Astrocyte of the hippocampus (primary cell): ENCODE data around the gene USP24.

Source experiments
- DNase-seq: peaks from one replicate; pipeline ENCODE4 v3.0.0; 2011; ENCODE audit warnings: low read depth, low spot score

The USP24 gene, protein sequence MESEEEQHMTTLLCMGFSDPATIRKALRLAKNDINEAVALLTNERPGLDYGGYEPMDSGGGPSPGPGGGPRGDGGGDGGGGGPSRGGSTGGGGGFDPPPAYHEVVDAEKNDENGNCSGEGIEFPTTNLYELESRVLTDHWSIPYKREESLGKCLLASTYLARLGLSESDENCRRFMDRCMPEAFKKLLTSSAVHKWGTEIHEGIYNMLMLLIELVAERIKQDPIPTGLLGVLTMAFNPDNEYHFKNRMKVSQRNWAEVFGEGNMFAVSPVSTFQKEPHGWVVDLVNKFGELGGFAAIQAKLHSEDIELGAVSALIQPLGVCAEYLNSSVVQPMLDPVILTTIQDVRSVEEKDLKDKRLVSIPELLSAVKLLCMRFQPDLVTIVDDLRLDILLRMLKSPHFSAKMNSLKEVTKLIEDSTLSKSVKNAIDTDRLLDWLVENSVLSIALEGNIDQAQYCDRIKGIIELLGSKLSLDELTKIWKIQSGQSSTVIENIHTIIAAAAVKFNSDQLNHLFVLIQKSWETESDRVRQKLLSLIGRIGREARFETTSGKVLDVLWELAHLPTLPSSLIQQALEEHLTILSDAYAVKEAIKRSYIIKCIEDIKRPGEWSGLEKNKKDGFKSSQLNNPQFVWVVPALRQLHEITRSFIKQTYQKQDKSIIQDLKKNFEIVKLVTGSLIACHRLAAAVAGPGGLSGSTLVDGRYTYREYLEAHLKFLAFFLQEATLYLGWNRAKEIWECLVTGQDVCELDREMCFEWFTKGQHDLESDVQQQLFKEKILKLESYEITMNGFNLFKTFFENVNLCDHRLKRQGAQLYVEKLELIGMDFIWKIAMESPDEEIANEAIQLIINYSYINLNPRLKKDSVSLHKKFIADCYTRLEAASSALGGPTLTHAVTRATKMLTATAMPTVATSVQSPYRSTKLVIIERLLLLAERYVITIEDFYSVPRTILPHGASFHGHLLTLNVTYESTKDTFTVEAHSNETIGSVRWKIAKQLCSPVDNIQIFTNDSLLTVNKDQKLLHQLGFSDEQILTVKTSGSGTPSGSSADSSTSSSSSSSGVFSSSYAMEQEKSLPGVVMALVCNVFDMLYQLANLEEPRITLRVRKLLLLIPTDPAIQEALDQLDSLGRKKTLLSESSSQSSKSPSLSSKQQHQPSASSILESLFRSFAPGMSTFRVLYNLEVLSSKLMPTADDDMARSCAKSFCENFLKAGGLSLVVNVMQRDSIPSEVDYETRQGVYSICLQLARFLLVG (N-terminal part only)

DNA sequence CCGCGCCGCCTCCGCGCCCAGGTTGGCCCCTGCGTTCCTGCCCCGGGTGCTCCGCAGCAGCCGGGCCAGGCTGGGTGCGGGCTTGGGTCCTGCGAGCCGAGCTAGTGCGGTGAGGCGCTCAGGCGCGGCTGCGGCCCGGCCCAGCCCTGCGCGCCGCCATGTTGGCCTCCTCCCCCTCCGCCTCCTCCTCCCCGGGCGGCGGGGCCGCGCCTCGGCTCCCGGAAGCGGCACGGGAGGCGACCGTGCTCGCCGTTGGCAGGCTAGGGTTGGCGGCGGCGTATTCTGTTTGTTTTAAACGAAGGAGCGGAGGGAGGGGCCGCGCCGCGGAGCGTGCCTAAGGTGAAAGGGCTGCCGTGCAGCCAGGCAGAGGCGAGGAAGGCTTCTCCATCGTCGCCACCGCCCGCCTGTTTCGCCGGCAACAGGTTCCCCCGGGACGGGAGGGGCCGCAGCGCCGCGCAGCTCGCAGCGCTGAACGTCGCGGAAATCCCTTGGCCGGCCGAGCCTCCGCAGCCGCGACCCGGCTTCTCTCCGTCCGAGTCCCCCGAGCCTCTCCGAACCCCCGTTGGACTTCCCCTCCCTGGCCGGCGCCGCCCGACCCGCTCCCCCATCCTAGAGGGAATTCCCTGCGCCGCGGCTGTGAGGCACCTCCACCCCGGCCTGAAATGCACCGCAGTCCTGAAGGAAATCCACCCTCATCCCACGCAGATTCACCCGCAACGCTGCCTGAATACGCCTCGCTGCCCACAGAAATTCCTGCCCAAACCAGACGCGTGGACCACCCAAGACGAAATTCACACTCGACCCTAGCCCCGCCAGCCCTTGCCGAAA is at the start of gene USP24:
TSS of gene USP24 (minus strand) at position 171 of the 828 bp plus-strand sequence. CDS start 251 bp downstream, outside the sequence.
- DNase-seq = peak; percentile 90

DNA sequence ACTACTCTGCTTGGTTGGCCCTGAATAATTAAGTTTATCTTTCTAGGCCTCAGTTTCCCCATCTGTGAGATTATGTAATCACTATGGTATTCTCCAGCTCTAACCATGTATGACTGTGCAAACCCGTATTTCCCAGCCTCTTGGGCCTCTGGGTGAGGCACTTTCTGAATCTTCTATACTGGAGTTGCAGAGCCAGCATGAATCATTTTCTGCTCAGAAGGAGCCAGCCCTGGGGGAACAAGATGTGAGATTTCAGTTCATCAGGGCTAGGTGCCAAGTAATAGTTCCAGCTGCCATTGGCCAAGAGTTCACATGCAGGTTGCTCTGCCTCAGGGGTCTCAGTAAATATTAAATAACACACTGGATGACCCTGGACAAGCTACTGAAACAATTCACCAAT is 47.7 kb upstream of the USP24 start:
- DNase-seq = no peak

DNA sequence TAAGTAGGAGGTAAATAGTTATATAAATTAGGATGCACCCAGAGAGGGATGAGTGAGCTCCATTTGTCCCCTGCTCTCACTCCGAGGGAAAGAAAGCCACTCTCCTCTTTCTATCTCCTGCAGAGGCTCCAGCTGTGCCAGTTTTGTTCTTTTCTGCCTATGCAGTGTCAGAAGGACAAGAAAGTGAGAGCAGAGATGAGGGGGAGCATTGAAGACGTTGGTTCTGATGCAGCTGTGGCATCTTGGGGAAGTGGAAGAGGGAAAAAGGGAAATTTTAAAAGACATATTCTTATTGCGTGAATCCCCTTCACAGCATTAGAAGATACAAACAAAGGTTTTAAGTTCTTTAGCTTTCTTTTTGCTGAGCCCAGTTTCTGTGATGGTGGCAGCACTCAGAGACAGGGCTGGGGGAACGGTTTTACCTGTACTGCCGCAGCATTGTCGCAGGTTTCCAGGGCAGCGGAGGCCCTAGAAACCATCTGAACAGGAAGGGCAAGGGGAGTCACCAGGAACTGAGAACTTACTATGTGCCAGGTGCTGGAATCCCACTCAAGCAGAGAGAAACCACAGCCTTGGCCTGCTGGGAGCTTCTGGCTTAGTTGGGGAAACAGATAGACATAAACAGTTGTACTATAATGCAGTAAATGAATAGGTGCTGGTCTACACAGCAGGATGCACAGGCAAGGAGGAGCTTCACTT is 44.9 kb upstream of the USP24 start:
- DNase-seq = no peak

DNA sequence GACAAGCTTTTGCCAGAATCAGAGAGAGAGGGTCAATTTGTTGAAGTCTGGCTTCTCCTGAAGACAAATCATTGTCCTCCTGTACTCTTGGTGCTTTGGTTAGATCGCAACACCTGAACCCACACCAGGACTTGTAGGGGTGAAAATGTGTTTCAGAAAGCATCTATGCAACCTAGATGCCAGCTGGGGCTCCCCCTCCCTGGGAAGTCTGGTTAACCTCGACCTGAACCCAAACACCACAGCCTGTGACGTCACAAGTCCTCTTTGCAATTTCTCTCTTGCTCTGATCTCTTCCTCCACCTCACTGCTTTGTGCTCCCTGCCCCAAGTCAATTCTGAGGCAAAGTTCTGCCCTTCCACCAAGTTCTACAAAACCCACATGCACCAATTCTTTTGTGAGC is 42.8 kb upstream of the USP24 start:
- DNase-seq = no peak

DNA sequence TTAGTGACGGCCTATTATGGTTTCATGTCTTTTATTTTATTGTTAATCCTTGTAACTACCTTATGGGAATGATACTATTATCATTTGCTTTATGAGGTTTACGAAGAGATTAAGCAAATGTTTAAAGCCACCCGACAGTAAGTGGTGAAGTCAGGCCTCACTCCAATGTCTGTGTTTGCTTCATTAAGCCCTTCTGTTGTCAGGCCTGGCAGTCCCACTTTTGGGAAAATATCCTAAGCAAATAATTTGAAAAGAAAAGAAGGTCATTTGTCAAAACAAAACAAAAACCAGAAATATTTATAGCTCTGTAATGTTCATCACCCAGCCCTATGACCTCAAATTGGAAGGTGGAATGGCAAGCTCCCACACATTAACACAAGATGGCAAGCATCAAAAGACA is 40.7 kb upstream of the USP24 start:
- DNase-seq = no peak

DNA sequence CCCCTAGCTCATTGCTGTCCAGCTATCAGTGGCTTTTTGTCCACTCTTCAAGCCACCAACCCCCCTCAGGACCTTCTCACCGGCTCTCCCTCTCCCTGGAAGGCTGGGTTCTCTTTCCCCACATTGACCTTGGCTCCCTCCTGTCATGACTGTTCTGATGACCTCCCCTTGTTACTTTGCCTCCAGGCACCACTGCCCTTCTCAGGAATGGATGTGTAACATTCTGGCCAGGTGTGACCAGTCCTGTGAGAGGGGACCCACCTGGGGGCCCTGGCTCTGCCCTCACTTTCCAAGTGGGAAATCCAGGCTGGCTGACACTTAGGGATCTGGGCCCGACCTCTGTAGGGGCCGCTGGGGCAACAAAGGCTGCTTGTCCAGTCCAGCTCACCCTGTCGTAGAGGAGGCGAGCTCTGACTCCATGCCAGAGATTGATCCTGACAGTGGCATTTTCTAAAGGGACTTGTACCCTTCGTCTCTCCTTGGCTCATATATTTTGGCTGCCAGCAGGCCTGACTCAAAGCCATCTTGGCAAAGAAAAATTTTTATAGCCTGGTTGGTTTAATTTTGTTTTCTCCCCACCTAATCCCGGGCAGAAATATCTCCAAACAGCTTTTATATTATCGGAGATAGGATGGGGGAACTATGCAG is 37.9 kb upstream of the USP24 start:
- no peak for DNase-seq

DNA sequence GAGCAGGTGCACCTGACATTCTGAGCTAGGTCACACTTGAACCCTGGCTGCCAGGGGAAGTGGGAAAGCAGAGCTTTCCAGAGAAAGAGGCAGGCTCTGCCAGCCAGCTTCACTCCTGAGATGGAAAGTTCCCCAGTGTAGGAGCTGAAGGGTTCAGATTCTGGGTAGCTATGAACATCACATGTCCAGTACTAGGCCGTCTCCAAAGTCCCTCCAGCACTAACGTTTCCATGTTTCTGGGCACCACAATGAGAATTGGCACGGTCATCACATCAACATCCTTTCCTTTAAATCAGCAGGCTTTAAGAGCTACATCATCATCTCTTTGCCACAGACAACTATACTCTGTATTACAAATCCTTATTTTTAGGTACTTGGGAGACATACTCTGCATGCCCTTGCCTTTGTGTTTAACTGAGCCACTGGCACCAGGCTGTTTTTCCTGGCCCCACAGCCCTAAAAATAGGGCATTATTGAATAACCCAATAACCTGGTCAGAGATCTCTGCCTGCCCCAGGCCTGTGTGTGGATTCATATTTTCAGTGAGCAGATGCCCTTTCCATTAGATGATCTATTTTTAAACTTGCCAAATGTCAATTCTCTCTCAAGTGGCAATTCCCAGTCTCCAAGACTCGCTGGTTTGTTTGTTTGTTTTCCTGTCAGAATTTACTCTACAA is 35.4 kb upstream of the USP24 start:
- DNase-seq = no peak

DNA sequence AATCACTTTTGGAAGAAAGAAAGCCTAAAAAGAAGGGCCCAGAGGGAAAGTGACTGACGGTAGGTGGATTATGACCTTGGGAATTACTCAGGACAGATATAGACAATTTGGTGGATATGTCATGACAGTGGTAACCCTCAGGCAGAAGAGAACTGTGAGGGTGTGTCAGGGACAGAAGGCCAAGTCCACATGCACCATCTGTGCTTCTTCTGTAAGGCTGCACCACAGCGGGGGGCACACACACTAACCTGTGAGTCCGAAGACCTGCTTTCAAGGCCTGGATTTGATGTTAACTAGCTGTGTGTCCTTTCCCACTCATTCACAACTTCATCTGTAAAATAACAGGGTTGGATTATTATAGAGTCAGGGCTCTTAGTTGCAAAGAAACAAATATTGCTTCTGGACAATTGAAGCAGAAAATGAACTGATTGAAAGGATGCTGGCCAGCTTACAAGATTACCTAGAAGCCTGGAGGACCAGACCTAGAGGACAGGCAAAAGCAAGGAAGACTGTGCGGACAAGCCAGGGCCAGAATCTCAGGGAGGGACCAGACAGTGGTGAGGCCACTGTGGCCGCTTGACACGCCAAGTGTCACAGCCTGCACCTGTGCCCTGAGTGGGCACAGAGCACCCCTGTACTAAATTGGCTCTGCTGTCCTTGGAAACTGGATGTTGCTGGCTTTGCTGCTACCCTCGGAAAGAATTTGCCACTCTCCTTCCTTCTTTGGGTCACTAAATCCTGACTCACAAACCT is 34.7 kb upstream of the USP24 start:
- DNase-seq = no peak

DNA sequence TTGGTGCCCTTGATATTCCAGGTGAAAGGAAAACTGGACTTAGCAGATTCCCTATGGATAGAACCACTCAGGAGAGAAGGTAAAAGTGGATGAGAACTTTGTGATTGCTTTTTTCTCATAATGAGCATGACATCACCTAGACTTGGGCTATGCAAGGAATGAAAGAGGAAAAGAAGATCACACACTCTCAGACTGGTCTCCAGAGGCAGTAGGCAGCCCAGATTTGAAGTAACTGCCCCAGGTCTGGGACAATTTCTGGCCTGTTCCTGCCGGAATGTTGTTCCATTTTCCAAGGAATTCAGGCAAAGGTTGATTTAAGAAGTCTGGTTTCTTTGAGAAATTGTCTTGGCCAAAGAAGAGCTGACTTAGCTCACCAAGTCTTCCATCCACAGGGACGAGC is 31.7 kb upstream of the USP24 start:
- no peak for DNase-seq

DNA sequence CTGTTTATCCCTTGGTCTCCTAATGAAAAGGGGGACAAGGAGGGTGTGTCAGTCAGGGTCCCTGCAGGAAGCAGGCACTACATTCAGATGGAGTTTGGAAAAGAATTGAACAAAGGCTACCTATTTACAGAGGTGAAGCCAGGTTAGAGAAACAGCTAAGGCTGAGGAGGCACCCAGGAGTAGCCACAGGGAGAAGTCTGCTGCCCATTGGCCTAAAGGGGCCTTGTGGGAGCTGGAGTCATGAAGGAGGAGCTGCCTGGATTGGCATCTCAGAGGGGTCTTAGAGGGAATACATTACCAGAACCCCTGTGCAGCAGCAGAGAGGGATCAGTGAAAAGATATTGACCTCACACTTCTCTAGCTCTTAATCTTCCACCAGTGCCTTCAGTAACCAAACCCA is 31.2 kb upstream of the USP24 start:
- DNase-seq = no peak

DNA sequence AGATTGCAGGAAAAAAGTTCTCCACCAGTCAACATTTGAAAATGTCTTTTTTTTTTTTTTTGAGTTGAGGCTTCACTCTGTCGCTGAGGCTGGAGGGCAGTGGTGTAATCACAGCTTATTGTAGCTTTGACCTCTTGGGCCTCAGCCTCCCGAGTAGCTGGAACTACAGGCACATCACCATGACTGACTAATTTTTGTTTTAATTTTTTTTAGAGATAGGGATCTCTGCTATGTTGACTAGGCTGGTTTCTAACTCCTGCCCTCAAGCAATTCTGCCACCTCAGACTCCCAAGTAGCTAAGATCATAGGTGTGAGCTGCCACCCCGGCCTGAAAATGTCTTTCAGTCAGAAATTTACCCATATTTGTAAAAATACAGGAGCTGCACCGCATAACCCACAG is 30.6 kb upstream of the USP24 start:
- no peak for DNase-seq

DNA sequence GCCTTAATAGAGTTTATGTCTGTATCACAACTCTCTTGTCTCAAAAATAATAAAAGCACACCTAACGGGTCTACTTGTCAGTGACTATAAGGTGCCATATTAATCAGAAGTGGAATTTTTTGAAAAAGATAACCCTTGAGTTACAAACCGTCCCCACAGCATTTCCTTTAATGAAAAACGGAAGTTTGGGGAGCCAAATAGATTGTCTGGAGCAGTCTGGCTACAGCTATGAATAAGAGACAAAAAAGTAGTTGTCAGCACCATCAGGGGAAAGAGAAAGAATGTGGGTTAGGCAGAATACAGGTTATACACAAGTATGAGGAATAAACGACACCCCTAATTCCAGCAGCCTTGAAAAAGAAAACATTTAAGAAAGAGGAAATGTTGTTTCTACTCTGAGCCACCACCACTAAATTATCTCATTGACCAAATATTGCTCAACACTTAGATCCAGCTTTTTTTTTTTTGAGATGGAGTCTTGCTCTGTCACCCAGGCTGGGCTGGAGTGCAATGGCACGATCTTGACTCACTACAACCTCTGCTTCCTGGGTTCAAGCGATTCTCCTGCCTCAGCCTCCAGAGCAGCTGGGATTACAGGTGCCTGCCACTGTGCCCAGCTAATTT is 29.4 kb upstream of the USP24 start:
- DNase-seq = no peak

DNA sequence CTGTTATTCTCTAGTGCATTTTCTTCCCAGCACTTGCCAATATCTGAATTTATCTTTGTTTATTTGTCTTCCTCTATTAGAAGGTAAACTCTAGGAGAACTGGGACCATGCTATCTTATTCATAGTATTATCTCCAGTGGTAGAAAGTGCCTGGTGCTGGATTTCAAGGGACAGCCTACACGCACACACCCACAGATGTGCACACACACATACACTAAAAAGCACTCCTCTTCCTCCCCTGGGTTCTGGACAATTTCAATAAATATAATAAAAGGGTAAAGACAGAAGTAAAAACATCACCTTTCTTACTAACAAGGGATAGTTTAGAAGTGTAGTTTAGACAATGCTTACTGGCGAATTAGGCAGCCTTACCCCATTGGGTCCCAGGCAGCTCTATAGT is 28.5 kb upstream of the USP24 start:
- DNase-seq = no peak

DNA sequence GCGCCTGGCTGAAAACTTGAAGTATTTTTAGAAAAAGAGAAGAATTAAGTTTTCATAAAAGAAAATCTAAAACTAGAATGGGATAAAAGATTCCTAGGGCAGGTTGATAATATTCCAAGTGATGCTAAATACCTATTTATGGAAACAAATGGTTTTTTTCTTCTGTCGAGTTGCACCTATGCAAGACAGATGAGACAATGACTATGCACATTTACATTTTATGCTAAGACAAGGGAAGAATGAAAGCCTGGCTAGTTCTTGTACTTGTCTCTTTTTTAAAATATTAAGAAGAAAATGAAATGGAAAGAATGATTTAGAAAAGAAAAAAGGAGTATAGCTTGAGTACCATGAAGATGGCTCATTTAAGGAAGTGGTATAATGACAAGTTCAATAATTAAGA is 24.4 kb upstream of the USP24 start:
- no peak for DNase-seq

DNA sequence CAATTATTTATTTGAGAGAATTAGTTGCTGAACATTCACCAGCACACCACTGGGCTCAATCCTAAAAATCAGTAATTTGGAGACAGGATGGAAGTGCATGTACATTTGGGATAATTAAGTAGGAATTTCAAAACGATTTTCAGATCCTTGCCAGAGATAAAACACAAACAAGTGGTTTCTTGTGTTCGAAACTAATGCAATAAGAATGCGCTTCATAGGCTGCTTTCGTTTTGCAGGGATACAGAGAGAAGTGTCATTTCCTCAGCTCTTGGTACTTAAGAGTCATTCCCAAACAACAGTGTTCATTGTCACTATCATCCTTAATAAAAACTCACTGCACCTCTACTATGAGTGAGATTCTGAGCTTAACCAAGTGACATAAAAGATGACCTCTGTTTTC is 20.6 kb upstream of the USP24 start:
- DNase-seq = peak; percentile 79

DNA sequence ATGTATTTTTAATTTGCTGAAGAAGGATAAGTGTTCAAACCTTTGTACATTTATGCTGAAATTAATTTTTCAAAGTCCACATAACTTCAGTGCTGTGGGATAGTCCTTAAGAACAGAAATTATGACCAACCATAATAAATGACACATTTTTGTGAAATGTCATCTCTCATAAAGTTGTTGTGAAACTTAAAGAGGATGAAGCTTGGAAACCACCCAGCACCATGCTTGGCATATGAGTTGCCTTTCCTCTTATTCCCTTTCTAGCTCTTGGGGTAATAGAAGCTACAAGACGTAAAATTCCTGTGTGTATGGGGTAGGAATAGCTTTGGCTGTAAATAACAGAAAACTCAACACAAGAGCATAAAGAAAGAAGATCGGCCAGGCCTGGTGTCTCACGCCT is 18.9 kb upstream of the USP24 start:
- DNase-seq = no peak

DNA sequence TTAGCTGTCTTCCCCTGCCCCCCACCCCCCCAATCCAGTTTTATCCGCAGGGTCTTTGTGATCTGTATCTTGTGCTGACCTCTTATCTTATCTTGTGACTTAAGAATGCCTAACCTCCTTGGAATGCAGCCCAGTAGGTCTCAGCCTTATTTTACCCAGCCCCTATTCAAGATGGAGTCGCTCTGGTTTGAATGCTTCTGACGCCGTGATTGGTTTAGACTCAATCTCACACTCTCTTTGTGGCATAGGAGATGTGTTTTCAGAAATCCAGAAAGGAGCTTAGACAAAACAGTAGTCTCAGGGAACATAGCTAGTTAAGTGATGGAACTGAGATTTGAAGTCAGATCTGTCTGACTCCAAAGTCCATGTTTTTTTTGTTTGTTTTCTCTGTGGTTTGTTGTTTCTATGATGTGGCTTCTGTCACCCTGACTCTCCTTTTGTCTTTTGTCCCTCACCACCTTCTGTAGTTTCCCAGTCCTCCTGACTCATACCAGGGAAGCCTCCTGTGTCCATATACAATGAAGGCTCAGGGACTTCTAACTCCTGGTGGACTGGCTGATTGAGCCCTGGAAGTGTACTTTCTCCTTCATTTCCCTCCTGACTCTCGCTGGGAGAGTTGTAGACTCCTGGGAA is 18.1 kb upstream of the USP24 start:
- peak; percentile 74 for DNase-seq
